HG02981 (cell line): ENCODE measurements around the gene SCAF4.
A peak's percentile ranks its signal among the peaks of the same experiment; 100 is the strongest.
"Not testable (repeated sequence)": the region's sequence is repeated elsewhere in the genome, so short reads cannot be mapped to it uniquely, and the experiment has no call there.

Source experiments
- ATAC-seq: cut with Tn5 transposase; IDR thresholded peaks from one replicate; pipeline ENCODE4 v1.9.1; 2021; ENCODE audit warnings: mild to moderate bottlenecking, moderate library complexity; ENCODE audit not compliant: unreplicated experiment

SCAF4 gene

DNA sequence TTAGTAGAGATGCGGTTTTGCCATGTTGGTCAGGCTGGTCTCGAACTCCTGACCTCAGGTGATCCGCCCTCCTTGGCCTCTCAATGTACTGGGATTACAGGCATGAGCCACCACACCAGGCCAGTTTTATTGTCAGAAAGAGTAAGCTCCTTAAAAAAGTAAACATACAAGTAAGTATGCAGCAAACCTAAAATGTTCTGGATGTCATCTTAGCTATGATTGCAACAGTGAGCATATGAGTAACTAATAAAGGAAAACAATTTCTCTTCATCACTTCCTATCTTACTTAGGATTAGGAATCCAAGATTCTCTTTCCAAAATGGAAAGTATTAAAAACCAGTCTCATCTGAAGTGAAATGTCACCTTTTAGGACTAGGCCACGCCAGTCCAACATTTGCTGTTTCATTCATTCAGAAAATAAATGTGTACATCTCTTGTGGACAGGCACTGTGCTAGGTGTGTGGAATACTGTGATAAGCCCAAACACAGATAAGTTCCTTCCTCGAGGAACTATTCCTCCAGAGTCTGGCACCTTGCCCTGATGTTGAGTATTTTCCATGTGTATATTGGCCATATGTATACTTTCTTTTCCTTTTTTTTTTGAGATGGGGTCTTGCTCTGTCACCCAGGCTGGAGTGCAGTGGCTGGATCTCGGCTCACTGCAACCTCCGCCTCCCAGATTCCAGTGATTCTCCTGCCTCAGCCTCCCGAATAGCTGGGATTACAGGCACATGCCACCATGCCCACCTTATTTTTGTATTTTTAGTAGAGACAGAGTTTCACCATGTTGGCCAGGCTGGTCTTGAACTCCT is 5.9 kb upstream of the SCAF4 start:
- not testable (repeated sequence) for ATAC-seq

DNA sequence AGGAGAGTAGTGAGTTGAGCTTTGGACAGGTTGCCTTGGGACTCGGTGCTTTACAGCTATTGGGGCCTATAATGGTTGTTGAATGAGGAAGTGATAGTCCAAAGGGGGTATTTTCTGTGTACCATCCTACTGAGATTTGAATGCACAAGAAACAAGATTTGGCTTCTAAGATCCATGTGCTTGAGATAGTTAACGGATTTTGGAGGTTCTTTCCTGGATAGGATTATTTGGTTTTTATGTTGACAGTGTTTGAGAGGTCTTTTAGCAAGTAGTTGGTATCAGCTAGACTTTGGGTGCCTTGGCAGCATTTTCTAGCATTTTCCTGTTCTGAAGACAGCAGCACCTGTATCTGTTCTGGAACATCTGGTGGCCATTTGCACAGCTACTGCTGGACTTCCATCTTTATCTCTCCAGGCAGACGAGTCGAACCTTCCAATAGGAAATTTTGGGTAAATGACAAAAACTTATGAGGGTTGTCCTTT is 3.6 kb upstream of the SCAF4 start:
- ATAC-seq: no peak

- ATAC-seq: no peak
These were observed 1.7 kb upstream of the SCAF4 start for GRCh38 chr21:31733551-31734149.

DNA sequence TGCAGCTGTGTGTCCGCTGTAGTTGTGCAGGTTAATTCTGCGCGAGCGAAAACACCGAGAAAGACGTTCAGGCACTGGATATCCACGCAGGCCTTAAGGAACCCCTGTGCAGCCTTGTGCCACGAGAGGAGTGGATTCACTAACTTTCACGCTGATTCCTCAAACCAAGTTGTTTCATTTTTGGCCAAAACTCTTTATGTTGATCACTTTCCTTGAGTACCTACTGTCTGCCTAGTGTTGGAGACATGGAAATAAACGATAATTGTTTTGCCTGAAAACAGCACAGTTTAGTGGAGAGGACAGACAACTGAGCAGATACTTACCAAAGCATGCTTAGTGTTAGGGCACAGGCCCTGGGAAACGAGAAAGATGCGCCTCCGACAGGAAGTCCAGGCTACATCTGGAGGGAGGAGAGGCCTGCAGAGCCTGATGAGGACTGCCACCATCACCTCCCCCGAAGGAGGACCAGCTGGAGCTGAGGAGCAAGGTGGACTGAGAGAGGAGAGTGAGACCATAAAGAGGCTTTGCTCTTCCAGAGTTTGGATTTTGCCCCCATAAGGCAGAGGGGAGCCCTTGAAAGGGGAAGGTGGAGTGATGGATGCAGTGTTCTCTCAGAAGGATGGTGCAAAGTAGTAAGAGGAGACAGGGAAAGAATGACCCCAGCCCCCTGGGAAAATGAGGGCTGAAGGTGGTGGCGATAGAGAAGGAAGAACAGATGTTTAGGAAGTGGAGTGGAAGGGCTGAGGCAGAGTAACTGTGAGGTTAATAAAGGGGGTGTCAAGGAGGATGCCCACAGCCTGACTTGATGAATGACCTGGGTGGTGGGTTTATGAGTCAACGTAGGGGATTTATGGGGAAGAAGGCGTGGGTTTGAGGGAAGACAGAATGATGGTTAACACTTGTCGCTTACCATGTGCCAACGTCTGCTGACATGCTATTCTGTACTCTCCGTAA is 956 bp upstream of the SCAF4 start:
- ATAC-seq: peak; percentile 0

- ATAC-seq: peak; percentile 17
These were observed 662 bp downstream of the SCAF4 start for GRCh38 chr21:31731056-31731856.

DNA sequence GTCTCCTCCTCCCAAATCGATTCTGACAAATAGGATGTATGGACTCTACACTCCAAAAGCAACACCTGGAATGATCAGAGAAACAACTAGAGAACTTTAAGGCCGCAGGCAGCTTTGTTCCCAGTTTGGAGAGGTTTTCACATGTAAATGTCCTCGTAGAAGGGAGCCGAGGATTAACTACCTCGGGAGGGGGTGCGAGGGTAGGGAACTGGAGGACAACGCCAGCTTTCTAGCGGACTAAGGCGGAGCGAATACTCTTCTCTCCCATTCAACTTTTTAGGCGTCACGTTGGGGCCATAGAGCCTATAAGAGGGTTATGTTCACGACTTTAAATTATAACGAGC is 1.2 kb downstream of the SCAF4 start:
- no peak for ATAC-seq

DNA sequence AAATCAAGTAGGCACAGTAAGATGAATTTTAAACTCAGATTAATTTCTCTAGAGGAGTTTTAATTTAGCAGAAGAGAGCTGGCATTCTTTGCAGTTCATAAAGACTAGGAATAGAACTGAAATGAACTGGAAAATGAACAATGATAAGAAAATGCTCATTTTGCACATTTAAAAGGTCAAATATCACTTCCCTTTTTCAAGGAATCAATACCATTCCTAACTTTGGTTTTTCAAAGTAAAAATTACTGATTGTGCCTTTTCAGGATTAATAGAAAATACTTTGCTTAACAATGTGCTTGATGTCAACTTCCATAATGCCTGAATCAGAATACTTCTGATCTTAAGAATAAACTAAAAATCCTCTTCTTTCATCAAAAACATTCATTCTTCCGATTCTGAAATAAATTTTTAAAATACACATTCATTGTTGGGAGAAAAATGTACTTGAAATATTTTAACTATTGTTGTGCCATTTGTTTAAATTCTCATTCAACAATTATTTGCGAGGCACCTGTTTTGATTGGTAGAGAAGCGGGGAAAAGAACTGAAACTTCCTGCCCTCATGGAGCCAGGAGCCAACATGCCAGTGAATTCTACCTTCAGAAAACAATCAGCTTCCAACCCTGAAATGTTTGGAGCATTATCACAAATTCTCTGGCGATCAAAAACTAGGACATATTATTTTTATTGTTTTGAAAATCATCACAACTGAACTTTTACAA is 2.1 kb downstream of the SCAF4 start:
- no peak for ATAC-seq

GRCh38 chr21:31728952-31729351 is 3.0 kb downstream of the SCAF4 start:
- ATAC-seq: no peak

- ATAC-seq: no peak
These were observed 3.7 kb downstream of the SCAF4 start for GRCh38 chr21:31728191-31728590.

- no peak for ATAC-seq
These were observed 4.7 kb downstream of the SCAF4 start for GRCh38 chr21:31727181-31727580.

- no peak for ATAC-seq
These were observed 5.5 kb downstream of the SCAF4 start for GRCh38 chr21:31726407-31726806.

DNA sequence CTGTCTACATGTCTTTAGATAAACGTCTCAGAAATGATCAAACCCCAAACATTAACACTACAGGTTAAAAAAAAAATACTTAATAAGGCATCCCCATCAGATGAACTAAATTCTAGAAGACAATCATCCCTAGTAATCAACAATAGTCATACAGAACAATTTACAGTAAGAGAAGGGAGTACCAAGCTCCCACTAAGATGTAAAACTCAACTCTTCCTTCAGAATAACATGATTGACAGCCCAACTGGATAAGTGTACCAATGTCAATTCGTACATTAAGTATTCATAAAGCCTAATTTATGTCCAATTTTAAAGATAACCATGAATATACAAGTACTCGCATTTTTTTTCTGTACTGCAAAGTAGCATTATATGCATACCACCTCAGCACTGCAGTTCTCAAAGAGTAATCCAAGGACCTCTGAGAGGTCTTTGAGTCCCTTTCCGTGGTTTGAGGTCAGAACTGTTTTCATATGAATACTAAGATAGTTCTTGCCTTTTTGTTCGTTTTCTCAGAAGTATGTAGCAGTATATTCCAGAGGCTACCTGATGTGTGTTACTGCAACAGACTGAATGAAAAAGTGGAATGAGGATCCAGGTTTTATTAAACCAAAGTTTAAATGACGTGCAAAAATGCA is 6.6 kb downstream of the SCAF4 start:
- no peak for ATAC-seq

DNA sequence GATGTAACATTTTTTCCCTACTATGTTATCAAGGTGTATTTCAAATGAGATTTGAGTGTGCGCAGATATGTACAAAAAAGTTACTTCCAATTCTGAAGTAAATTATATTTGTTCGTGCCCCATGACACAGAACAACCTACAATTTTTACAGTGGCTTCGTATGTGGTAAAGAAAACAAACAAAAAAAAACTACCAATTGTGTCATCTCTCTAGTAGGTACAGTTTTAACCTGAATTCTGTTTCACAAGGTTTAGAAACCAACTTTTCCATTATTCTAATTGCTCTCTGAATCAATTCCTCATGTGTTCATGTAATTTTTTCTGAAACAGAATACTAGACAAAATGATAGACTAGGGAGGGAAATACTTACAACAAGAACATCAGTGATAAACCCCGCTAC is 7.4 kb downstream of the SCAF4 start:
- ATAC-seq: no peak

- ATAC-seq: no peak
These were observed 10.5 kb downstream of the SCAF4 start for GRCh38 chr21:31721381-31721780.

DNA sequence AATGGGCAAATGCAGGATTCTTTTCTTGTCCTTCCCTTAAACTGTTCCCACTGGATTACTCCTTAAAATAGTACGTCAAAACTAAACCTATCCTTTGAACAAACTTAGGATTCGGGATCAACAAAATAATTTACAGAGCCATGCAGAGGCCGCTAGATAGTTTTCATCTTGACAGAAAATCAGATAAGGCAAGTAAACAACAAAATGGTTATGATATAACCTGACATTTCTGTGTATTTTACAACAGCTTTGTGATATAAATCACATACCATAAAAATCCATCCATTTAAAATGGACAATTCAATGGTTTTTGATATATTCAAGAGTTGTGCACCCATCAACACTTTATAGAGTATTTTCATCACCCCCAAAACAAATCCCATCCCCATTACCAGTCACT is 11.2 kb downstream of the SCAF4 start:
- ATAC-seq: no peak

GRCh38 chr21:31720330-31720729 is 11.6 kb downstream of the SCAF4 start:
- no peak for ATAC-seq

- ATAC-seq: no peak
These were observed 15.8 kb downstream of the SCAF4 start for GRCh38 chr21:31716106-31716505.

- ATAC-seq: no peak
These were observed 17.1 kb downstream of the SCAF4 start for GRCh38 chr21:31714741-31715365.
